Cardiac fibroblast (primary cell): ENCODE measurements around the gene GCK.

Source experiments
- DNase-seq, 2 donors: peaks; one replicate each; pipeline versions ENCODE4 v3.0.0 to v3.0.0-alpha.2; 2010; ENCODE audit warnings: low read depth in 2 of 2
- H3K4me3 ChIP-seq, 2 donors: replicated peaks in 1 of 2; 1 replicate in 1 of 2; 2 replicates in 1 of 2; pipeline ENCODE4 v1.5.1; 2011; ENCODE audit warnings: low read depth in 2 of 2, low read length in 2 of 2, mild to moderate bottlenecking in 2 of 2, moderate library complexity in 1 of 2
- TF ChIP-seq, protein P1 (sequence below): IDR thresholded peaks from one replicate; pipeline ENCODE4 v1.5.1; 2011; ENCODE audit warnings: low read depth, mild to moderate bottlenecking, low read length, inconsistent platforms

Gene GCK

DNA sequence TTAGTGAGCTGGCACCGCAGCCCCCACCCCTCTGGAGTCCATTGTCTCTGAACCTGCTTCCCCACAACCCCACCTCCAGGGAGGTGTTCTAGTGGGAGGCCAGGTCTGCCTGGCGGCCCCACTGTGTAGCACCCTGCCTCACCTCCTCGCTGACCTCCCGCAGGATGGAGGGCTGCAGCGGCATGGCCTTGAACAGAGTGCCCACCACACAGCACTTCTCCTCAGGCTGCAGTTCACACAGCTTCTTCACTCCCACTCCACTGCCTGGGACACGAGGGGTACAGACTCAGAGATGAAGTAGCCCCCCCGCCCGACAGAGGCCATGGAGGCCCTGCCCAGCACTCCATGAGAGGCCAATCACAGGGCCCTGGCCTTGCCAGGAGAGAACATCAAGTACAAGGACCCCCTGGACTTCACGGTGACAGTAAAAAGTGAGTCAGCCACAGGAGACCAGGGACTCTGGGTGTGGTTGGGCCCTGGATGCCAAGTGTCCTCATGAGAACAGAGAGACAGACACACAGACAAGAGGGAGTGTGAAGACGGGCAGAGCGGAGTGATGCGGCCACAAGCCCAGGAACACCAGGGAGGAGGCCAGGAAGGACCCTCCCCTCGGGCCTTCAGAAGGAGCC is 71.3 kb downstream of the GCK start:
- DNase-seq, result no peak
- H3K4me3 ChIP-seq, result no peak overlapping the region
- TF ChIP-seq, protein P1, sequence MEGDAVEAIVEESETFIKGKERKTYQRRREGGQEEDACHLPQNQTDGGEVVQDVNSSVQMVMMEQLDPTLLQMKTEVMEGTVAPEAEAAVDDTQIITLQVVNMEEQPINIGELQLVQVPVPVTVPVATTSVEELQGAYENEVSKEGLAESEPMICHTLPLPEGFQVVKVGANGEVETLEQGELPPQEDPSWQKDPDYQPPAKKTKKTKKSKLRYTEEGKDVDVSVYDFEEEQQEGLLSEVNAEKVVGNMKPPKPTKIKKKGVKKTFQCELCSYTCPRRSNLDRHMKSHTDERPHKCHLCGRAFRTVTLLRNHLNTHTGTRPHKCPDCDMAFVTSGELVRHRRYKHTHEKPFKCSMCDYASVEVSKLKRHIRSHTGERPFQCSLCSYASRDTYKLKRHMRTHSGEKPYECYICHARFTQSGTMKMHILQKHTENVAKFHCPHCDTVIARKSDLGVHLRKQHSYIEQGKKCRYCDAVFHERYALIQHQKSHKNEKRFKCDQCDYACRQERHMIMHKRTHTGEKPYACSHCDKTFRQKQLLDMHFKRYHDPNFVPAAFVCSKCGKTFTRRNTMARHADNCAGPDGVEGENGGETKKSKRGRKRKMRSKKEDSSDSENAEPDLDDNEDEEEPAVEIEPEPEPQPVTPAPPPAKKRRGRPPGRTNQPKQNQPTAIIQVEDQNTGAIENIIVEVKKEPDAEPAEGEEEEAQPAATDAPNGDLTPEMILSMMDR, result no peak

DNA sequence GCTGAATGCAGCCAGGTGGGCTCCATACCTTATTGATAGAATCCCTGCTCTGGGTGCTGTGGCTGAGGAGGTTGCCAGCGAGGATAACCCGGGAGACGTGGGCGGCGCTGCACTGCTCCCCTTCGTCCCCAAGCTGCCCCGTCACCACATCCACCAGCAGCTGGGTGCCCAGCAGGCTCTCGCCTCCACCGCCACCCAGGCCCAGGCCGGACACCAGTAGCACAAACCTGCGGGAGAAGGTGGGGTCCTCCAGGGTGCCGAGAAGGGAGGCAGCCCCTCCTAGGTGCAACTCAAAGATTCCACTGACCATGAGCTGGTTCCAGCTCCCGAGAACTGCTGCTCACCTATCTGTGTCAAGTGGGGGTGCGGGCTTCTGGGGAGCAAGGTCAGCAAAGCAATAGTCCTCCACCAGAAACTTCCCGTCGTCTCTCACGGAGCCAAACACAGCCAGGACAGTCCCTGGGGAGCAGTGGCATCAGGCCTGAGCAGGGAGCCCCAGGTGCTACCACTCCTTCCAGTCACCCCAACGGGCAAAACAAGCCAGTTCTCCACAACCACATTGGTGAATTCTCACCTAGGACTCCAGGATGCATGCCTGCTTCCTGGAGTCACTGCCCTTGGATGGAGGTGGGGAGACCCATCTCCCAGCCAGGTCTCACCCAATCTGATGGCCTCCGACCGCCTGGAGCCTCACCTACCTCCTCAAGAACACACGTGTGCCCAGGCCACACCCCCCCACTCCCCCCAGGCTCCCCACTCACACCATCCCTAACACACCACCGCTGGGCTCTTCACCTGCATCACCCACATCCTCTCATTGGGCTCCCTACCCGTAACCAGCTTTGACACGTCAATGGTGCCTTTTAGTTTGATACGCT is 72.2 kb downstream of the GCK start:
- no peak overlapping the region for H3K4me3 ChIP-seq
- TF ChIP-seq, protein P1, result no peak
- no peak for DNase-seq

DNA sequence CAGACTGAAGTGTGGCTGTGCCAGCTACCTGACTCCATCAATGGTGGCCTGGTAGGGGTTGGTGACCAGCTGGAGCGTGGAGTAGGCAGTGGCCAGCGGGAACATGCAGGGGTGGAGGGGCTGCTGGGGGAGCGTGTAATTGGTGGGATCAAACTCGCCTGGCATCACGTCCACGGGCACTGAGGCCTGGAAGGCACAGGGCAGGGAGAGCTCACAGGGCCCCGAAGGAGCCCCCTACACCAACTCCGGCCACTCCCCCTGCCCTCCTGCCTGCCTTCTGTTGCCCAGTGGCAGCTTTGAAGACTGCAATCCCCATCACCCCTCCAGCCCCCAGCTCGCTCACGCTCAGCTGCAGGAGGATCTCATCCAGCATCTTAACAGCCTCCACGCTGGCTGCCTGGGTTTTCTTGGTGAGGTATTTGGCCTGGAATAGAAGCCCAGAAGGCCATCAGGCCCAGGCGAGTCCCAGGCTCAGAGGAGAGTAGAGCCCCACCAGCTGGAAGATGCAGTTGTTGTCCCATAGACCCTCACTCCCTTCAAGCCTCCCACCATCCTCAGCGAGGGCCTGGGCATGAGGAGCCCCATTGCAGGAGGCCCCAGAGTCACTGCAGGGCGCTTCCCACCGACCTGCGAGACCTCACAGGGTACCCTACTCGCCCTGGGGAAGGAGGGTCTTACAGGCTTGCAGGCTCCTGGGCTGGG is 73.0 kb downstream of the GCK start:
- DNase-seq, result no peak
- TF ChIP-seq, protein P1, result no peak
- no peak overlapping the region for H3K4me3 ChIP-seq

DNA sequence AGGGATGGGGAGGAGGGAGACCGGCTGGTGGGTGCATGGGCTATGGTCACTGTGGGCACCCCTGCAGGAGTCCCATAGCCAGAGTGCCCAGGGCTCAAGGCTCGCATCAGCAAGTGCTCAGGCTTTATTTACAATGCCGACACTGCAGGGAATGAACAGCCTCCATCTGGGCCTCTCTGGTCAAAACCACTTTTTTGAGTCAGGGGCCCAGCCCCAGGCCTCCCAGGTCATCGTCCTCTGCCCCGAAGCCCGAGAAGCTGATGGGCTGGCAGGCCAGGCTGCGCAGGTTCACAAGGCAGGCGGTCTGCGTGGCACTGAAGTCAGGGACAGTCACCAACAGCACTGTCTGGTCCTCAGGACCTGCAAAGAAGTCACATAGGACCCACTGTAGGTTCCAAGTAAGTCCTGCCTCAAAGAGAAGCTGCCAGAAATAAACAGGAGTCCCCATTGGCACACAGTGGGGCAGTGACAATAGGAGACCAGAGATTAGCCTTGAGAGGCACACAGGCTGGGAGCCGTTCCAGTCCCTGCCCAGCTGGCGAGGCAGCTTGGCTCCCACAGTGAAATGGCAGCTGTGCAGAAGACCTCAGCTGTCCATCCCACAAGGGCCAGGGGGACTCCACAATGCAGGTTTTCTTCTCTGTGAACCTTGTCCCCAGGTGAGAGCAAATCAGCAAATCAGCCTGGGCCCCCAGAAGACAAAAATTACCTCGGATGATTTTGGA is 74.5 kb downstream of the GCK start:
- DNase-seq, result no peak
- no peak overlapping the region for H3K4me3 ChIP-seq
- TF ChIP-seq, protein P1, result no peak

DNA sequence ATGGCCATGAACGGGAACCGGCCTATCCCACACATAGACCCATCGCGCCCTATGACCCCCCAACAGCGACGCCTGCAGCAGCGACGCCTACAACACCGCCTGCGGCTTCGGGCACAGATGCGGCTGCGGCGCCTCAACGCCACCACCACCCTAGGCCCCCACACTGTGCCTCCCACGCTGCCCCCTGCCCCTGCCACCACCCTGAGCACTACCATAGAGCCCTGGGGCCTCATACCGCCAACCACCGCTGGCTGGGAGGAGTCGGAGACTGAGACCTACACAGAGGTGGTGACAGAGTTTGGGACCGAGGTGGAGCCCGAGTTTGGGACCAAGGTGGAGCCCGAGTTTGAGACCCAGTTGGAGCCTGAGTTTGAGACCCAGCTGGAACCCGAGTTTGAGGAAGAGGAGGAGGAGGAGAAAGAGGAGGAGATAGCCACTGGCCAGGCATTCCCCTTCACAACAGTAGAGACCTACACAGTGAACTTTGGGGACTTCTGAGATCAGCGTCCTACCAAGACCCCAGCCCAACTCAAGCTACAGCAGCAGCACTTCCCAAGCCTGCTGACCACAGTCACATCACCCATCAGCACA is 75.4 kb downstream of the GCK start:
- no peak for DNase-seq
- TF ChIP-seq, protein P1, result no peak
- no peak overlapping the region for H3K4me3 ChIP-seq
